ENCODE measurements around the gene SLC38A3.

The SLC38A3 gene

GRCh38 chr3:50203809-50204803 is 965 bp upstream of the SLC38A3 start:
- H3K4me3 ChIP-seq (ENCODE audit: low read depth, low read length): no peak overlapping the region
- TF ChIP-seq CTCF (conservative IDR thresholded peaks at IDR 0.05; ENCODE audit: low read depth, low read length): no peak
- no peak for DNase-seq (ENCODE audit: low read depth)

DNA sequence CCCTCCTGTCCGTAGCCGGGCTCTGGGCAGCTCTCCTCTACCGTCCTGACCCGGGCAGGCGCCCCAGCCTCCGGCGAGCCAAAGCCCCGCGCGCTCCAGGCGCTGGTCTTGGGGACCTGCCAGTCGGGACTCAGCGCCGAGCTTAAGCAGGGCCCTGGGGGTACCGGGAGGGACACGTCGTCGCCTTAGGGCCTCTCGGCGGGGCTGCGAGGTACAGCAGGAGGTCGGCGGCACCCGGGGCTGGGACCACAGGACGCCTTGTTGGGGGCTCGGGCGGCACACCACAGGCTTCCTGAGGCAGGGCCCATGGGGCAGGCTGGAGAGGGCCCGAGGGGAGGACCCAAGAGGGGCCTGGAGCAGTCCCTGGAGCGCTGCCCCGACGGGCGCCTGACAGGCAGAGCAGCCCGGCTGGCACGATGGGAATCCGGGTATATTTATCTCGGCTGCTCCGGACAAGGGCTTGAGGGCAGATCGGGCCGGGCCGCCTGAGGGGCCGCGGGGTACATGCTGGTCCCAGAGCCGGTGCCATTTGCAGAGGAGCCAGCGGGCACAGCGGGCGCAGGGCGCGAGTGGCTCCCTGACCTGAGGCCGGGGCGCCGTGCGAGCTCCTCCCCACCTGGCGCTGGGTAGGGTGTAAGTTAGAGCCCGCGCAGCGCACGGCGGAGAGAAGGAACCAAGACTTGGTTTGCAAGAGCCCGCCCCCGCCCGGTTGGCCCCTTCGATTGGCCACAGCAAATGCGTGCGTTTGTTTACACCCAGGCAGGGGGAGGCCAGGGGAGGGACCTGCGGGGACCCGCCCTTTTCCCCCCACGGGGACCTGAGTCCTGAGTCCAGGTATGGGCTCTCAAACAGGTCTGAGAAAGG is 574 bp downstream of the SLC38A3 start:
- peak overlapping the region; percentile 24 for H3K4me3 ChIP-seq (ENCODE audit: low read depth, low read length)
- TF ChIP-seq CTCF (conservative IDR thresholded peaks at IDR 0.05; ENCODE audit: low read depth, low read length): no peak
- peak; percentile 24 for DNase-seq (ENCODE audit: low read depth)

- H3K4me3 ChIP-seq (ENCODE audit: low read depth, low read length): no peak overlapping the region
- no peak for DNase-seq (ENCODE audit: low read depth)
- no peak for TF ChIP-seq CTCF (conservative IDR thresholded peaks at IDR 0.05; ENCODE audit: low read depth, low read length)
These were observed 2.4 kb downstream of the SLC38A3 start for GRCh38 chr3:50207359-50208042.

GRCh38 chr3:50208677-50209344 is 3.7 kb downstream of the SLC38A3 start:
- no peak for DNase-seq (ENCODE audit: low read depth)
- H3K4me3 ChIP-seq (ENCODE audit: low read depth, low read length): no peak overlapping the region
- TF ChIP-seq CTCF (conservative IDR thresholded peaks at IDR 0.05; ENCODE audit: low read depth, low read length): no peak

DNA sequence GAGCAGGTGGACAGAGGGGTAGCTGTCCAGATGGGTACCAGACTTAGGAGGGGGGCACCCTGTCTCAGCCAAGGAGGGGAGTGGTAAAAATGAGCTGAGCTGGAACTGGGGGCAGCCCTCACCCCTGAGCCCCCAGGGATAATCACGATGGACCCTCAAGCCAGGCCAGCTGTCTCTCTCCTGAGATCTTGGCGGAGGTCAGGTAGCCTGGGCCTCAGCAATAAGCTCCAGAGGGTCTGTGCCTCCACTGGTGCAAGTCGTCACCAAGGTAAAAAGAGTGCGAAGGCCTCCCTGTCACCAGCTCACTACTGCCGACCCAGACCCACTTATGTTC is 5.1 kb downstream of the SLC38A3 start:
- H3K4me3 ChIP-seq (ENCODE audit: low read depth, low read length): no peak overlapping the region
- TF ChIP-seq CTCF (conservative IDR thresholded peaks at IDR 0.05; ENCODE audit: low read depth, low read length): no peak
- DNase-seq (ENCODE audit: low read depth): no peak

All from choroid plexus epithelial cell (primary cell).